B cell (primary cell): ENCODE data around the gene NPRL2. TPM values are rescaled to one million over a fixed set of nuclear protein-coding genes. Genes with fewer than 3 reads are reported as not detected.
A peak's percentile ranks its signal among the peaks of the same experiment; 100 is the strongest.

Experiments used
- ATAC-seq: fragments of 200-7000 bp; cut with Tn5 transposase; one replicate; pipeline ENCODE4 v1.10.0; 2021; ENCODE audit warnings: low read depth, mild to moderate bottlenecking, moderate number of reproducible peaks, moderate library complexity
- CTCF ChIA-PET: fragments of 350-600 bp; sonication (Branson Sonifier 250); formaldehyde crosslinking; loops from one replicate; lab custom pipeline; 2021; ENCODE audit warnings: antibody characterized with exemption, inconsistent platforms; lab: Charles Lee
- POLR2A ChIA-PET: fragments of 350-600 bp; sonication (Branson Sonifier 250); formaldehyde crosslinking; loops from one replicate; lab custom pipeline; 2021; ENCODE audit warnings: antibody characterized with exemption; lab: Charles Lee
- DNase-seq: peaks from one replicate; pipeline ENCODE4 v3.0.0; 2013
- H2AFZ ChIP-seq: 2 replicates; pipeline ENCODE4 v1.6.1; 2012; ENCODE audit warnings: mild to moderate bottlenecking, low read depth, low read length; ENCODE audit not compliant: insufficient read depth, poor library complexity, severe bottlenecking
- H3K27ac ChIP-seq, 2 donors: 1 replicate in 1 of 2; 2 replicates in 1 of 2; pipeline ENCODE4 v1.5.1; 2012 to 2013; ENCODE audit warnings: low read length in 2 of 2, mild to moderate bottlenecking in 2 of 2, moderate library complexity in 1 of 2
- H3K27me3 ChIP-seq, 4 experiments: fragments of 200-600 bp in 1 of 4; sonication (generic) in 1 of 4; replicated peaks in 1 of 4; 1 replicate in 2 of 4; 2 replicates in 2 of 4; pipeline versions ENCODE4 v1.6.1 to v1.7.0; 2013 to 2016; ENCODE audit warnings: low read length in 3 of 4, mild to moderate bottlenecking in 2 of 4, mixed read lengths in 1 of 4, moderate library complexity in 1 of 4; ENCODE audit not compliant: insufficient read depth in 4 of 4, control insufficient read depth in 3 of 4; ENCODE audit errors: control extremely low read depth in 1 of 4
- H3K36me3 ChIP-seq, 2 experiments: replicated peaks in 1 of 2; 1 replicate in 1 of 2; 2 replicates in 1 of 2; pipeline versions ENCODE4 v1.6.1 to v1.7.1; 2013; ENCODE audit warnings: low read length in 1 of 2; ENCODE audit not compliant: insufficient read depth in 2 of 2, control insufficient read depth in 1 of 2; ENCODE audit errors: control extremely low read depth in 1 of 2, extremely low read depth in 1 of 2
- H3K4me1 ChIP-seq, 2 donors: fragments of 200-600 bp in 1 of 2; sonication (generic) in 1 of 2; 1 replicate in 1 of 2; 2 replicates in 1 of 2; pipeline versions ENCODE4 v1.5.1 to v1.6.1; 2013 to 2017; ENCODE audit warnings: low read length in 2 of 2; ENCODE audit not compliant: control insufficient read depth in 2 of 2, insufficient read depth in 2 of 2
- H3K4me2 ChIP-seq: replicated peaks from 2 replicates; pipeline ENCODE3; 2012; ENCODE audit warnings: mild to moderate bottlenecking, low read depth, low read length; ENCODE audit not compliant: poor library complexity, severe bottlenecking
- H3K4me3 ChIP-seq, 5 experiments: fragments of 200-600 bp in 1 of 5; sonication (generic) in 1 of 5; 1 replicate in 3 of 5; 2 replicates in 2 of 5; pipeline versions ENCODE4 v1.5.1 to v1.7.0; 2011 to 2016; ENCODE audit warnings: low read length in 4 of 5, mild to moderate bottlenecking in 4 of 5, low read depth in 2 of 5, control low read depth in 1 of 5, moderate library complexity in 1 of 5; ENCODE audit not compliant: insufficient read depth in 1 of 5; ENCODE audit errors: control extremely low read depth in 1 of 5, extremely low read depth in 1 of 5
- H3K79me2 ChIP-seq: fragments of 200-600 bp; sonication (generic); one replicate; pipeline ENCODE4 v1.6.0; 2016; ENCODE audit warnings: low read length; ENCODE audit not compliant: control insufficient read depth, insufficient read depth
- H3K9ac ChIP-seq: fragments of 200-600 bp; sonication (generic); 2 replicates; pipeline ENCODE4 v1.6.1; 2017; ENCODE audit warnings: mild to moderate bottlenecking, low read length, moderate library complexity
- H3K9me3 ChIP-seq, 3 donors: one replicate each; pipeline versions ENCODE4 v1.6.1 to v1.7.1; 2013; ENCODE audit warnings: low read length in 2 of 3; ENCODE audit not compliant: control insufficient read depth in 2 of 3, insufficient read depth in 1 of 3; ENCODE audit errors: control extremely low read depth in 1 of 3
- H4K20me1 ChIP-seq: 2 replicates; pipeline ENCODE4 v1.6.0; 2012; ENCODE audit warnings: mild to moderate bottlenecking, low read length; ENCODE audit not compliant: insufficient read depth, control insufficient read depth, poor library complexity, severe bottlenecking
- H3K27ac Mint-ChIP-seq: one replicate; pipeline ENCODE4 v1.8.0; 2021; ENCODE audit warnings: mixed read lengths
- H3K27me3 Mint-ChIP-seq: one replicate; pipeline ENCODE4 v1.8.0; 2021; ENCODE audit warnings: mixed read lengths
- H3K4me1 Mint-ChIP-seq: one replicate; pipeline ENCODE4 v1.8.0; 2021; ENCODE audit warnings: mixed read lengths
- H3K4me3 Mint-ChIP-seq: one replicate; pipeline ENCODE4 v1.8.0; 2021; ENCODE audit warnings: mixed read lengths
- H3K9me3 Mint-ChIP-seq: one replicate; pipeline ENCODE4 v1.8.0; 2022; ENCODE audit warnings: mixed read lengths; ENCODE audit not compliant: insufficient read depth
- CTCF ChIP-seq: fragments of 200-600 bp; IDR thresholded peaks from one replicate; pipeline ENCODE4 v1.8.0; 2022; ENCODE audit warnings: antibody characterized with exemption, mild to moderate bottlenecking
- EZH2 ChIP-seq: IDR thresholded peaks from 2 replicates; pipeline ENCODE4 v1.6.1; 2012; ENCODE audit warnings: borderline replicate concordance, low read depth, mild to moderate bottlenecking, moderate library complexity, low read length; ENCODE audit not compliant: insufficient read depth, poor library complexity, severe bottlenecking
- WGBS: methylation state at CpG from one replicate; pipeline ENCODE4 v1.1.5; 2013; ENCODE audit warnings: missing lambda C conversion rate; ENCODE audit not compliant: insufficient coverage; 5-methylcytosine and 5-hydroxymethylcytosine counted together
- intact Hi-C: fragments of 100-400 bp; cut with micrococcal nuclease; formaldehyde crosslinking; loops from one replicate; pipeline ENCODE4 v1.10.0; 2022
- polyA minus RNA-seq: library from RNA; depleted of rRNA, polyadenylated mRNA; stranded (reverse); fragments of >200 nt; gene quantifications from 2 replicates; pipeline ENCODE4 v1.2.3, GENCODE V29; 2012
- polyA plus RNA-seq: library from polyadenylated mRNA; depleted of rRNA; stranded (reverse); fragments of >200 nt; gene quantifications from 2 replicates; pipeline ENCODE4 v1.2.3, GENCODE V29; 2012
- total RNA-seq, 2 donors: library from RNA; stranded (reverse); fragments of 120-200 nt in 1 of 2; gene quantifications; 1 replicate in 1 of 2; 2 replicates in 1 of 2; pipeline versions ENCODE4 v1.2.3 to v1.2.4, GENCODE V29; 2013 to 2022

The NPRL2 gene
- total RNA-seq (29.6 and 31.3 TPM in 2 replicates), polyA plus RNA-seq (64.6 and 64.9 TPM in 2 replicates), polyA minus RNA-seq (32.4 and 37.6 TPM in 2 replicates)
- 29.0 TPM for total RNA-seq (2013)

GRCh38 chr3:50350527-50351322 lies at the start of gene NPRL2, which contains the start of gene CYB561D2:
NPRL2 (minus strand) TSS chr3:50350775; CDS start chr3:50350652, 123 bp downstream.
CYB561D2 (plus strand) TSS chr3:50350862; CDS start chr3:50351434, 572 bp downstream.
- Histone ChIP-seq H3K4me2 (peak within 1 kb of the TSS; percentile 99), H4K20me1 (peaks cover 62% of the 10 kb centered on the region), H3K36me3 (peaks cover 1 to 53% of the 10 kb centered on the region in 2 experiments), H2AFZ (peak within 1 kb of the TSS; percentile 94), H3K27me3 (no peaks in the 10 kb centered on the region), H3K4me3 (peak within 1 kb of the TSS; percentile 71 to 98 (median 91)), H3K9ac (peak within 1 kb of the TSS; percentile 99), H3K9me3 (no peaks in the 10 kb centered on the region), H3K4me1 (peaks cover 25 to 41% of the 10 kb centered on the region in 2 donors), H3K27ac (peak within 1 kb of the TSS; percentile 85 to 93), H3K79me2 (peaks cover 67% of the 10 kb centered on the region)
- H3K27me3 Mint-ChIP-seq: no peaks in the 10 kb centered on the region
- peaks cover 52% of the 10 kb centered on the region for H3K4me1 Mint-ChIP-seq
- intact Hi-C loops: loop anchor here (1.0 to 2.0 kb wide), 5 partner anchors 9 to 58 kb away; partner anchors contain the start of genes IFRD2, TMEM115 and TUSC2
- ChIA-PET CTCF (interaction anchor here (0.7 to 5.3 kb wide), 14 partner anchors 10 to 302 kb away, joined by 3 to 104 read pairs (median 3); partner anchors contain the start of genes HEMK1, HYAL3, NAA80 and RASSF1), POLR2A (interaction anchor here (0.6 to 7.4 kb wide), 9 partner anchors 9 to 997 kb away, joined by 4 to 96 read pairs (median 9); partner anchors contain the start of genes C3orf18, HEMK1, HYAL3 and NAA80)
- peak within 1 kb of the TSS; percentile 99 for H3K4me3 Mint-ChIP-seq
- ATAC-seq: peak; percentile 87
- peak; percentile 98 for DNase-seq
- WGBS: under 1% methylated on average over 64 of the region's 64 CpGs
- TF ChIP-seq CTCF (no peak), EZH2 (no peak)
- no peaks in the 10 kb centered on the region for H3K9me3 Mint-ChIP-seq
- peak within 1 kb of the TSS; percentile 100 for H3K27ac Mint-ChIP-seq

DNA sequence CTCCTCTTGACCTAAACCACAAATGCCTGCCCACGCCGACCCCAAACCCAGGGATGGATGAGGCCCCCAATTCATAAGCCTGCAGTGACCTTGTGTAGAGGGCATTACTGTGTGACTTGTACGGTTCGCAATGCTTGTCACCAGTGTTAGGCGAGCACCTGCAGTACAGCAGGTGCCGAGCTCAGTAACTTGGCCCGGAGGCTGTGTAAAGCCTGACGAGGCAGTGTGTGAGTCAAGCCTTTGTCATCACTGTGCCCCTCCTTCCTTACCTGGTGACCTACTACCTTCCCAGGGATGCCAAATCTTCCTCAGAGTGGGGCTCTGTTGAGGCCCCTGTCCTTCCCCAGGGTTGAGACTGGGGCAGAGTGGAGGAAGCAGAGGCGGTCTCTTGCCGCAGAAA lies 45.9 kb upstream of the NPRL2 start:
- no peaks in the 10 kb centered on the region for H3K27me3 ChIP-seq
- no peaks in the 10 kb centered on the region for H3K4me1 ChIP-seq
- no peak for ATAC-seq
- intact Hi-C loops: no loop called here
- ChIA-PET POLR2A (no interaction called here), CTCF (no interaction called here)
- Mint-ChIP-seq H3K9me3 (no peaks in the 10 kb centered on the region), H3K27ac (no peak overlapping the region), H3K4me3 (no peak overlapping the region), H3K4me1 (no peaks in the 10 kb centered on the region), H3K27me3 (no peaks in the 10 kb centered on the region)
- no peak overlapping the region for H3K4me3 ChIP-seq
- H2AFZ ChIP-seq: no peak overlapping the region
- no peaks in the 10 kb centered on the region for H4K20me1 ChIP-seq
- H3K79me2 ChIP-seq: no peaks in the 10 kb centered on the region
- no peaks in the 10 kb centered on the region for H3K9me3 ChIP-seq
- no peak overlapping the region for H3K4me2 ChIP-seq
- 94% methylated on average over 10 of the region's 10 CpGs for WGBS
- no peaks in the 10 kb centered on the region for H3K36me3 ChIP-seq
- TF ChIP-seq EZH2 (no peak), CTCF (no peak)
- no peak overlapping the region for H3K27ac ChIP-seq
- H3K9ac ChIP-seq: no peak overlapping the region
- no peak for DNase-seq
